ENCODE measurements around the gene DFFA.

DNA sequence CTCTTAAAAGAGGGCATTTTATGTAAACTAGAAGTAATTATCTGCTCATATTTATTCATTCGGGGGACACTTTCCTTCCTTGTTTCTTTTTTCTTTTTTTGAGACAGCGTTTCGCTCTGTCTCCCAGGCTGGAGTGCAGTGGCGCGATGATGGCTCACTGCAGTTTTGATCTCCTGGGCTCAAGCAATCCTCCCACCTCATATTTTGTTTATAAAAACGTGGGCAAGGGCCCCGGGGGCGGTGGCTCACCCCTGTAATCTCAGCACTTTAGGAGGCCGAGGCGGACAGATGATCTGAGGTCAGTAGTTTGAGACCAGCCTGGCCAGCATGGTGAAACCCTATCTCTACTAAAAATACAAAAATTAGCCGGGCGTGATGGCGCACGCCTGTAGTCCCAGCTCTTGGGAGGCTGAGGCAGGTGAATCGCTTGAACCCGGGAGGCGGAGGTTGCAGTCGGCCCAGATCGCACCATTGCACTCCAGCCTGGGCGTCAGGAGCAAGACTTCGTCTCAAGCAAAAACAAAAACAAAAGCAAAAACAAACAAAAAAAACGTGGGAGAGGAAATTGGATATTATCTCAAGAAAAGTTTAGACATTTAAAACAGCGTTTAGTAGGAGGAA lies 926 bp upstream of the DFFA start:
- TF ChIP-seq POLR2AphosphoS5 (IDR thresholded peaks at IDR 0.05; ENCODE audit: low read depth, low read length) = no peak
- TF ChIP-seq POLR2A (IDR thresholded peaks at IDR 0.05; ENCODE audit: low read depth, low read length) = no peak
- TF ChIP-seq SPI1 (IDR thresholded peaks at IDR 0.05; ENCODE audit: low read depth, low read length) = no peak
- no peak for TF ChIP-seq TAF1 (IDR thresholded peaks at IDR 0.05; ENCODE audit: low read depth, low read length)
- TF ChIP-seq PAX5 (IDR thresholded peaks at IDR 0.05; ENCODE audit: insufficient read depth, low read length, severe bottlenecking) = no peak

Data from GM12891 (cell line).